Panc1 (cell line): ENCODE data around the gene EIF2B2. TPM values are rescaled to one million over a fixed set of nuclear protein-coding genes. Genes with fewer than 3 reads are reported as not detected.

ENCODE experiments used
- ATAC-seq: fragments of 200-7000 bp; cut with Tn5 transposase; 2 replicates; pipeline ENCODE4 v1.9.1; 2020; ENCODE audit warnings: mild to moderate bottlenecking, moderate library complexity
- BruUV-seq: library from RNA; stranded (reverse); fragments of 400-500 nt; replicated peaks from 2 replicates; lab custom pipeline; 2021; lab: Mats Ljungman, UMichigan
- CTCF ChIA-PET: fragments of 300-600 bp; sonication (Branson Sonifier 250); formaldehyde crosslinking; loops from one replicate; lab custom pipeline; 2022; ENCODE audit warnings: antibody characterized with exemption; lab: Charles Lee
- POLR2A ChIA-PET: fragments of 300-600 bp; sonication (Branson Sonifier 250); formaldehyde crosslinking; loops from one replicate; lab custom pipeline; 2022; ENCODE audit warnings: antibody characterized with exemption; lab: Charles Lee
- DNase-seq: peaks from one replicate; pipeline ENCODE4 v3.0.0-alpha.2; 2010; ENCODE audit warnings: low read depth, low spot score
- H3K27ac ChIP-seq: 2 replicates; pipeline ENCODE4 v1.5.1; 2011; ENCODE audit warnings: mild to moderate bottlenecking, low read length, inconsistent platforms
- H3K27me3 ChIP-seq: fragments of 200-500 bp; sonication (Bioruptor generic); 2 replicates; pipeline ENCODE4 v1.6.0; 2014; ENCODE audit warnings: low read length, inconsistent platforms; ENCODE audit not compliant: control insufficient read depth, insufficient read depth
- H3K36me3 ChIP-seq: fragments of 200-500 bp; sonication (Bioruptor generic); 2 replicates; pipeline ENCODE4 v1.5.1; 2014; ENCODE audit warnings: inconsistent platforms, mild to moderate bottlenecking, low read length, moderate library complexity; ENCODE audit not compliant: control insufficient read depth, insufficient read depth
- H3K4me1 ChIP-seq: 2 replicates; pipeline ENCODE4 v1.5.1; 2011; ENCODE audit warnings: inconsistent platforms, mild to moderate bottlenecking, low read length, moderate library complexity; ENCODE audit not compliant: control insufficient read depth, insufficient read depth
- H3K4me3 ChIP-seq, 2 experiments: 2 replicates each; pipeline ENCODE4 v1.5.1; 2011 to 2012; ENCODE audit warnings: low read depth in 2 of 2, low read length in 2 of 2, mild to moderate bottlenecking in 2 of 2, inconsistent platforms in 1 of 2, moderate library complexity in 1 of 2
- H3K9me3 ChIP-seq: fragments of 200-500 bp; sonication (Bioruptor generic); 2 replicates; pipeline ENCODE4 v1.5.1; 2014; ENCODE audit warnings: low read depth, mild to moderate bottlenecking, inconsistent platforms, low read length, moderate library complexity; ENCODE audit not compliant: control insufficient read depth, insufficient read depth
- POLR2AphosphoS5 ChIP-seq: IDR thresholded peaks from 2 replicates; pipeline ENCODE4 v1.6.1; 2012; ENCODE audit warnings: mild to moderate bottlenecking, low read depth, low read length, moderate library complexity
- SIN3A ChIP-seq: IDR thresholded peaks from 2 replicates; pipeline ENCODE4 v1.6.1; 2012; ENCODE audit warnings: low read depth, mild to moderate bottlenecking, low read length, moderate library complexity, borderline replicate concordance; ENCODE audit not compliant: insufficient read depth
- TCF7L2 ChIP-seq: IDR thresholded peaks from 2 replicates; pipeline ENCODE4 v1.6.1; 2011; ENCODE audit warnings: mild to moderate bottlenecking, low read depth, low read length, inconsistent platforms
- in situ Hi-C: cut with HindIII; loops from 2 replicates; pipeline ENCODE4 v1.10.0; 2016; ENCODE audit warnings: low sequenced_read_pairs, low pct_unique_long_range_greater_than_20kb
- intact Hi-C: fragments of 100-400 bp; cut with micrococcal nuclease; formaldehyde crosslinking; loops from one replicate; pipeline ENCODE4 v1.10.0; 2022; ENCODE audit not compliant: unreplicated experiment
- total RNA-seq: library from RNA; stranded (reverse); gene quantifications from one replicate; pipeline ENCODE4 v1.2.1, GENCODE V29; 2021; ENCODE audit not compliant: unreplicated experiment
- TF ChIP-seq, protein P1 (sequence below), 2 experiments: IDR thresholded peaks; 2 replicates each; pipeline ENCODE4 v1.6.1; 2011 to 2012; ENCODE audit warnings: low read depth in 2 of 2, control low read depth in 1 of 2, low read length in 1 of 2, mild to moderate bottlenecking in 1 of 2, moderate library complexity in 1 of 2; ENCODE audit not compliant: insufficient read depth in 1 of 2
- TF ChIP-seq, protein P2 (sequence below): fragments of 450-650 bp; IDR thresholded peaks from 2 replicates; pipeline ENCODE4 v1.5.1; 2017; ENCODE audit warnings: mild to moderate bottlenecking

The EIF2B2 gene
- total RNA-seq, 1 experiment from 2014 or later = 37.5 TPM

DNA sequence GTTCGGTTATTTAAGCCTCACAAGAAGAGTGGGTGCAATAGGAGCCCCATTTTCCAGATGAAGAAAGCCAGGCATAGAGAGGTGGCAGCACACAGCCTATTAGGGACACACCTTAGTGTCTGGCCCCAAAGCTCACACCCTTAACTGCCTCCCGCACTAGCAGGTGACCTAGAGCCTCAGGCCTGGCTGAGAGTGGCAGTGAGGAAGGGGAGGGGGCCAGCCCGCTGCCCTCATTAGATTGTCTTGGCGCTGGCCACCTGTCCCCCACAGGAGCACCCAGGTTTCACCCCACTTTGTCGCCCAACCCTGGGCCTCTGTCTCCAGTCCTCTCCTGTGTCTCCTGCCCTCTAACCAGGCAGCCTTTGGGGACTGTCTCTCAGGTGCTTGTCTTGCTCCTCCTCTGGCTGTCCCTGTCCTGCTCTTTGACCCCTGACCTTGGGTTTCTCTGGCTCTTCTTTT lies 28.8 kb upstream of the EIF2B2 start:
- in situ Hi-C loops = no loop called here
- Histone ChIP-seq H3K4me1 (no peaks in the 10 kb centered on the region; the same call in 1 of the 2 replicates), H3K27ac (no peak overlapping the region), H3K9me3 (no peaks in the 10 kb centered on the region), H3K4me3 (no peak overlapping the region), H3K36me3 (no peaks in the 10 kb centered on the region), H3K27me3 (no peaks in the 10 kb centered on the region)
- CTCF ChIA-PET = no interaction called here
- POLR2A ChIA-PET = no interaction called here
- no TSS peak for BruUV-seq
- intact Hi-C loops = no loop called here
- peak; percentile 35; the same call in 1 of the 2 replicates for ATAC-seq
- TF ChIP-seq SIN3A (no peak), TCF7L2 (no peak), POLR2AphosphoS5 (no peak)
- TF ChIP-seq, protein P1, sequence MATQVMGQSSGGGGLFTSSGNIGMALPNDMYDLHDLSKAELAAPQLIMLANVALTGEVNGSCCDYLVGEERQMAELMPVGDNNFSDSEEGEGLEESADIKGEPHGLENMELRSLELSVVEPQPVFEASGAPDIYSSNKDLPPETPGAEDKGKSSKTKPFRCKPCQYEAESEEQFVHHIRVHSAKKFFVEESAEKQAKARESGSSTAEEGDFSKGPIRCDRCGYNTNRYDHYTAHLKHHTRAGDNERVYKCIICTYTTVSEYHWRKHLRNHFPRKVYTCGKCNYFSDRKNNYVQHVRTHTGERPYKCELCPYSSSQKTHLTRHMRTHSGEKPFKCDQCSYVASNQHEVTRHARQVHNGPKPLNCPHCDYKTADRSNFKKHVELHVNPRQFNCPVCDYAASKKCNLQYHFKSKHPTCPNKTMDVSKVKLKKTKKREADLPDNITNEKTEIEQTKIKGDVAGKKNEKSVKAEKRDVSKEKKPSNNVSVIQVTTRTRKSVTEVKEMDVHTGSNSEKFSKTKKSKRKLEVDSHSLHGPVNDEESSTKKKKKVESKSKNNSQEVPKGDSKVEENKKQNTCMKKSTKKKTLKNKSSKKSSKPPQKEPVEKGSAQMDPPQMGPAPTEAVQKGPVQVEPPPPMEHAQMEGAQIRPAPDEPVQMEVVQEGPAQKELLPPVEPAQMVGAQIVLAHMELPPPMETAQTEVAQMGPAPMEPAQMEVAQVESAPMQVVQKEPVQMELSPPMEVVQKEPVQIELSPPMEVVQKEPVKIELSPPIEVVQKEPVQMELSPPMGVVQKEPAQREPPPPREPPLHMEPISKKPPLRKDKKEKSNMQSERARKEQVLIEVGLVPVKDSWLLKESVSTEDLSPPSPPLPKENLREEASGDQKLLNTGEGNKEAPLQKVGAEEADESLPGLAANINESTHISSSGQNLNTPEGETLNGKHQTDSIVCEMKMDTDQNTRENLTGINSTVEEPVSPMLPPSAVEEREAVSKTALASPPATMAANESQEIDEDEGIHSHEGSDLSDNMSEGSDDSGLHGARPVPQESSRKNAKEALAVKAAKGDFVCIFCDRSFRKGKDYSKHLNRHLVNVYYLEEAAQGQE (IDR thresholded peaks at IDR 0.05; ENCODE audit: insufficient read depth in 1 of 2, low read depth in 2 of 2, low read length in 1 of 2) = no peak
- TF ChIP-seq, protein P2, sequence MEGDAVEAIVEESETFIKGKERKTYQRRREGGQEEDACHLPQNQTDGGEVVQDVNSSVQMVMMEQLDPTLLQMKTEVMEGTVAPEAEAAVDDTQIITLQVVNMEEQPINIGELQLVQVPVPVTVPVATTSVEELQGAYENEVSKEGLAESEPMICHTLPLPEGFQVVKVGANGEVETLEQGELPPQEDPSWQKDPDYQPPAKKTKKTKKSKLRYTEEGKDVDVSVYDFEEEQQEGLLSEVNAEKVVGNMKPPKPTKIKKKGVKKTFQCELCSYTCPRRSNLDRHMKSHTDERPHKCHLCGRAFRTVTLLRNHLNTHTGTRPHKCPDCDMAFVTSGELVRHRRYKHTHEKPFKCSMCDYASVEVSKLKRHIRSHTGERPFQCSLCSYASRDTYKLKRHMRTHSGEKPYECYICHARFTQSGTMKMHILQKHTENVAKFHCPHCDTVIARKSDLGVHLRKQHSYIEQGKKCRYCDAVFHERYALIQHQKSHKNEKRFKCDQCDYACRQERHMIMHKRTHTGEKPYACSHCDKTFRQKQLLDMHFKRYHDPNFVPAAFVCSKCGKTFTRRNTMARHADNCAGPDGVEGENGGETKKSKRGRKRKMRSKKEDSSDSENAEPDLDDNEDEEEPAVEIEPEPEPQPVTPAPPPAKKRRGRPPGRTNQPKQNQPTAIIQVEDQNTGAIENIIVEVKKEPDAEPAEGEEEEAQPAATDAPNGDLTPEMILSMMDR = no peak
- no peak for DNase-seq

- Histone ChIP-seq H3K36me3 (no peaks in the 10 kb centered on the region), H3K27ac (no peak overlapping the region), H3K27me3 (no peaks in the 10 kb centered on the region), H3K4me1 (peaks cover under 1% of the 10 kb centered on the region; the same call in 1 of the 2 replicates), H3K9me3 (no peaks in the 10 kb centered on the region), H3K4me3 (no peak overlapping the region)
- ChIA-PET POLR2A (no interaction called here), CTCF (no interaction called here)
- intact Hi-C loops = no loop called here
- DNase-seq (no peak), ATAC-seq (no peak)
- TF ChIP-seq, protein P2 = no peak
- TF ChIP-seq, protein P1 (IDR thresholded peaks at IDR 0.05; ENCODE audit: insufficient read depth in 1 of 2, low read depth in 2 of 2, low read length in 1 of 2) = no peak
- no peak for TF ChIP-seq POLR2AphosphoS5
- no peak for TF ChIP-seq SIN3A
- TF ChIP-seq TCF7L2 = no peak
- no TSS peak for BruUV-seq
- in situ Hi-C loops = no loop called here
Observed at GRCh38 chr14:74974364-74975058, 28.2 kb upstream of the EIF2B2 start.
